HepG2 (cell line): ENCODE measurements around the gene ERICH3. TPM values are rescaled to one million over a fixed set of nuclear protein-coding genes. Genes with fewer than 3 reads are reported as not detected.

Experiments used
- ATAC-seq: fragments of 200-7000 bp; cut with Tn5 transposase; 3 replicates; pipeline ENCODE4 v1.9.1; 2020; ENCODE audit warnings: mild to moderate bottlenecking, moderate library complexity
- BruUV-seq: library from RNA; stranded (reverse); fragments of 400-500 nt; replicated peaks from 2 replicates; lab custom pipeline; 2021; lab: Mats Ljungman, UMichigan
- CTCF ChIA-PET: fragments of 300-600 bp; formaldehyde crosslinking; extraction: SDS; loops from one replicate; lab custom pipeline; 2021; ENCODE audit warnings: low total read pairs, inconsistent platforms, low intra/inter-chr PET ratio; lab: Yijun Ruan, JAX
- POLR2A ChIA-PET: fragments of 350-600 bp; sonication (Branson Sonifier 250); formaldehyde crosslinking; loops from one replicate; lab custom pipeline; 2020; ENCODE audit warnings: antibody characterized with exemption, inconsistent platforms; lab: Yijun Ruan, JAX
- DNase-seq: peaks from one replicate; pipeline ENCODE4 v3.0.0-alpha.2; 2015; ENCODE audit warnings: low spot score
- FAIRE-seq: peaks from 3 replicates; lab custom pipeline; 2011; peaks lifted over from hg19 to GRCh38; lab: Jason Lieb, UNC
- H2AFZ ChIP-seq: one replicate; pipeline ENCODE4 v1.6.1; 2011; ENCODE audit warnings: low read length, inconsistent platforms
- H3K27ac ChIP-seq: fragments of 300-600 bp; 3 replicates; pipeline ENCODE4 v1.8.0; 2011; ENCODE audit warnings: mixed run types, mild to moderate bottlenecking, mixed read lengths, low read length, inconsistent platforms; ENCODE audit not compliant: insufficient read depth; ENCODE audit errors: extremely low read length
- H3K27me3 ChIP-seq, 2 experiments: fragments of 200-600 bp in 1 of 2; 2 replicates in 1 of 2; 3 replicates in 1 of 2; pipeline versions ENCODE4 v1.6.0 to v1.8.0; 2011; ENCODE audit warnings: low read length in 2 of 2, mild to moderate bottlenecking in 2 of 2, moderate library complexity in 2 of 2, inconsistent platforms in 1 of 2; ENCODE audit not compliant: insufficient read depth in 2 of 2, control insufficient read depth in 1 of 2
- H3K36me3 ChIP-seq, 2 experiments: fragments of 200-600 bp in 1 of 2; replicated peaks in 1 of 2; 2 replicates in 1 of 2; 3 replicates in 1 of 2; pipeline versions ENCODE4 v1.5.1 to v1.8.0; 2011; ENCODE audit warnings: low read length in 2 of 2, inconsistent platforms in 1 of 2; ENCODE audit not compliant: insufficient read depth in 2 of 2, control insufficient read depth in 1 of 2
- H3K4me1 ChIP-seq: 2 replicates; pipeline ENCODE4 v1.5.1; 2012; ENCODE audit warnings: low read length, inconsistent platforms; ENCODE audit not compliant: insufficient read depth
- H3K4me2 ChIP-seq: 2 replicates; pipeline ENCODE4 v1.6.0; 2011; ENCODE audit warnings: low read depth, low read length, inconsistent platforms
- H3K4me3 ChIP-seq, 3 experiments: fragments of 200-600 bp in 1 of 3; sonication (generic), shearing (Covaris generic) in 1 of 3; replicated peaks in 1 of 3; 2 replicates each; pipeline ENCODE4 v1.5.1; 2011 to 2016; ENCODE audit warnings: low read length in 3 of 3, inconsistent platforms in 2 of 3, low read depth in 2 of 3, mild to moderate bottlenecking in 2 of 3, control low read depth in 1 of 3, mixed read lengths in 1 of 3; ENCODE audit not compliant: insufficient read depth in 1 of 3
- H3K79me2 ChIP-seq: one replicate; pipeline ENCODE4 v1.6.1; 2011; ENCODE audit warnings: low read length, inconsistent platforms; ENCODE audit not compliant: insufficient read depth
- H3K9ac ChIP-seq: 2 replicates; pipeline ENCODE4 v1.6.0; 2011; ENCODE audit warnings: mild to moderate bottlenecking, low read depth, low read length, inconsistent platforms; ENCODE audit not compliant: insufficient read depth
- H3K9me3 ChIP-seq: 2 replicates; pipeline ENCODE4 v1.5.1; 2012; ENCODE audit warnings: mild to moderate bottlenecking, low read length
- H4K20me1 ChIP-seq: 2 replicates; pipeline ENCODE4 v1.6.0; 2011; ENCODE audit warnings: inconsistent platforms, mild to moderate bottlenecking, low read length, moderate library complexity; ENCODE audit not compliant: insufficient read depth
- EEA1 ChIP-seq: sonication (generic); formaldehyde crosslinking; IDR thresholded peaks from 2 replicates; pipeline ENCODE4 v1.5.1; 2020; ENCODE audit warnings: mild to moderate bottlenecking, missing genetic modification reagents, borderline replicate concordance
- ESRRA ChIP-seq: sonication (generic); formaldehyde crosslinking; IDR thresholded peaks from 2 replicates; pipeline ENCODE4 v1.5.1; 2020; ENCODE audit warnings: mild to moderate bottlenecking, low read depth, missing genetic modification reagents
- IRF1 ChIP-seq: sonication (generic); formaldehyde crosslinking; IDR thresholded peaks from 2 replicates; pipeline ENCODE4 v1.4.0; 2020; ENCODE audit warnings: low read depth, mild to moderate bottlenecking, missing genetic modification reagents
- PHF20 ChIP-seq: sonication (generic); formaldehyde crosslinking; IDR thresholded peaks from 2 replicates; pipeline ENCODE4 v1.5.0; 2020; ENCODE audit warnings: mild to moderate bottlenecking, missing genetic modification reagents
- POGZ ChIP-seq: sonication (generic); formaldehyde crosslinking; IDR thresholded peaks from 2 replicates; pipeline ENCODE4 v1.4.0; 2020; ENCODE audit warnings: mild to moderate bottlenecking, missing genetic modification reagents
- RAD21 ChIP-seq: fragments of 450-650 bp; formaldehyde crosslinking; IDR thresholded peaks from 2 replicates; pipeline ENCODE4 v1.5.0; 2020; ENCODE audit warnings: mild to moderate bottlenecking
- RFX1 ChIP-seq: fragments of 450-650 bp; IDR thresholded peaks from 2 replicates; pipeline ENCODE4 v1.6.1; 2017
- SKIL ChIP-seq: sonication (generic); formaldehyde crosslinking; IDR thresholded peaks from 2 replicates; pipeline ENCODE4 v1.8.0; 2022; ENCODE audit warnings: missing genetic modification reagents, mild to moderate bottlenecking, moderate library complexity, borderline replicate concordance
- SP2 ChIP-seq: sonication (generic); formaldehyde crosslinking; IDR thresholded peaks from 2 replicates; pipeline ENCODE4 v1.5.1; 2020; ENCODE audit warnings: mild to moderate bottlenecking, missing genetic modification reagents
- SP4 ChIP-seq: sonication (generic); formaldehyde crosslinking; IDR thresholded peaks from 2 replicates; pipeline ENCODE4 v1.8.1; 2023; ENCODE audit warnings: mild to moderate bottlenecking, missing genetic modification reagents
- SRSF4 ChIP-seq: fragments of 200-400 bp; formaldehyde crosslinking; IDR thresholded peaks from one replicate; pipeline ENCODE4 v1.6.1; 2018; ENCODE audit warnings: mild to moderate bottlenecking, low read depth, low read length, moderate library complexity; ENCODE audit not compliant: poor library complexity, severe bottlenecking
- TBX3 ChIP-seq: fragments of 450-650 bp; IDR thresholded peaks from 2 replicates; pipeline ENCODE4 v1.6.1; 2017; ENCODE audit warnings: antibody characterized with exemption, mild to moderate bottlenecking, inconsistent platforms, borderline replicate concordance
- TFDP2 ChIP-seq: sonication (generic); formaldehyde crosslinking; IDR thresholded peaks from 2 replicates; pipeline ENCODE4 v1.4.0; 2020; ENCODE audit warnings: missing genetic modification reagents
- WIZ ChIP-seq: sonication (generic); formaldehyde crosslinking; IDR thresholded peaks from 2 replicates; pipeline ENCODE4 v1.5.1; 2020; ENCODE audit warnings: mild to moderate bottlenecking, missing genetic modification reagents
- ZBTB1 ChIP-seq: sonication (generic); formaldehyde crosslinking; IDR thresholded peaks from 2 replicates; pipeline ENCODE4 v1.4.0; 2020; ENCODE audit warnings: missing genetic modification reagents, borderline replicate concordance
- ZKSCAN8 ChIP-seq: IDR thresholded peaks from 2 replicates; pipeline ENCODE4 v1.6.1; 2016; ENCODE audit warnings: borderline replicate concordance, missing genetic modification reagents, missing compliant biosample characterization
- ZNF292 ChIP-seq: sonication (generic); formaldehyde crosslinking; IDR thresholded peaks from 2 replicates; pipeline ENCODE4 v1.8.1; 2022; ENCODE audit warnings: mild to moderate bottlenecking, low read depth, missing genetic modification reagents, borderline replicate concordance
- ZNF333 ChIP-seq: sonication (generic); formaldehyde crosslinking; IDR thresholded peaks from 2 replicates; pipeline ENCODE4 v1.4.0; 2020; ENCODE audit warnings: mild to moderate bottlenecking, missing genetic modification reagents, borderline replicate concordance
- ZNF563 ChIP-seq: sonication (generic); formaldehyde crosslinking; IDR thresholded peaks from 2 replicates; pipeline ENCODE4 v1.8.0; 2022; ENCODE audit warnings: mild to moderate bottlenecking, moderate library complexity, missing genetic modification reagents
- in situ Hi-C: cut with HindIII; loops from 2 replicates; pipeline ENCODE4 v1.10.0; 2017; ENCODE audit warnings: low pct_unique_long_range_greater_than_20kb; ENCODE audit not compliant: extremely low pct_ligation_motif_present
- intact Hi-C: fragments of 100-400 bp; cut with micrococcal nuclease; formaldehyde crosslinking; loops from one replicate; pipeline ENCODE4 v1.10.0; 2022; ENCODE audit not compliant: unreplicated experiment
- polyA plus RNA-seq, 8 experiments: library from polyadenylated mRNA; depleted of rRNA in 3 of 8; stranded (reverse) in 7 of 8; unstranded in 1 of 8; fragments of >200 nt; fragmentation: Illumina TruSeq in 4 of 8; extraction: Trizol in 4 of 8; gene quantifications; 2 replicates each; pipeline versions ENCODE4 v1.2.1 to v1.2.3, GENCODE V29; 2011 to 2016; ENCODE audit warnings: low read depth in 4 of 8, missing spikeins in 1 of 8, mixed read lengths in 1 of 8; ENCODE audit not compliant: insufficient read depth in 1 of 8
- total RNA-seq, 5 experiments: library from RNA; depleted of rRNA; stranded (reverse); fragments of >200 nt; fragmentation: Illumina TruSeq; extraction: Trizol; gene quantifications; 2 replicates each; pipeline ENCODE4 v1.2.3, GENCODE V29; 2016; ENCODE audit warnings: low read depth in 1 of 5

Gene ERICH3
- total and polyA plus RNA-seq, 2 of the 13 experiments (the other 11 are each of a cell fraction or from before 2014, with no cell fraction given): 0.03 TPM; not detected in 1

GRCh38 chr1:74641876-74642275 lies 31.7 kb downstream of the ERICH3 start:
- intact Hi-C loops: no loop called here

More at GRCh38 chr1:74641876-74642275, 31.7 kb downstream of the ERICH3 start:
- no peak for ATAC-seq
- no TSS peak for BruUV-seq
- no peaks in the 10 kb centered on the region for H3K79me2 ChIP-seq
- no peak for FAIRE-seq
- H3K9ac ChIP-seq: no peak overlapping the region
- H2AFZ ChIP-seq: no peak overlapping the region
- no peak overlapping the region for H3K4me2 ChIP-seq
- no peaks in the 10 kb centered on the region for H4K20me1 ChIP-seq
- in situ Hi-C loops: no loop called here
- no peaks in the 10 kb centered on the region for H3K4me1 ChIP-seq
- H3K9me3 ChIP-seq: no peaks in the 10 kb centered on the region
- no peak overlapping the region for H3K4me3 ChIP-seq
- CTCF ChIA-PET: no interaction called here
- TF ChIP-seq POGZ (CRISPR knock-in tag) (no peak), ZKSCAN8 (CRISPR knock-in tag) (no peak), RAD21 (CRISPR knock-in tag) (no peak), SP2 (CRISPR knock-in tag) (no peak), SP4 (CRISPR knock-in tag) (no peak), ZBTB1 (CRISPR knock-in tag) (no peak), EEA1 (CRISPR knock-in tag) (no peak), RFX1 (no peak), PHF20 (CRISPR knock-in tag) (no peak), SRSF4 (no peak), ZNF292 (CRISPR knock-in tag) (no peak), IRF1 (CRISPR knock-in tag) (no peak), SKIL (CRISPR knock-in tag) (no peak), ESRRA (no peak), TBX3 (no peak), TFDP2 (CRISPR knock-in tag) (no peak), ZNF563 (CRISPR knock-in tag) (no peak), WIZ (CRISPR knock-in tag) (no peak), ZNF333 (no peak)
- TF ChIP-seq, all 625 proteins: peak for 0
- POLR2A ChIA-PET: no interaction called here
- Histone ChIP-seq H3K27me3 (no peaks in the 10 kb centered on the region), H3K36me3 (no peaks in the 10 kb centered on the region), H3K27ac (no peak overlapping the region)
- DNase-seq: no peak
